Choroid plexus epithelial cell (primary cell): Measurements from ENCODE around the gene ALPK1.

Experiments
- DNase-seq: peaks from one replicate; pipeline ENCODE4 v3.0.0-alpha.2; 2010; ENCODE audit warnings: low read depth
- H3K4me3 ChIP-seq: 2 replicates; pipeline ENCODE4 v1.5.1; 2011; ENCODE audit warnings: low read depth, mild to moderate bottlenecking, control low read depth, low read length, moderate library complexity
- TF ChIP-seq, protein P1 (sequence below): conservative IDR thresholded peaks from 2 replicates; pipeline ENCODE4 v1.5.1; 2011; ENCODE audit warnings: low read depth, mild to moderate bottlenecking, control low read depth, inconsistent platforms, low read length, moderate library complexity

ALPK1 gene

DNA sequence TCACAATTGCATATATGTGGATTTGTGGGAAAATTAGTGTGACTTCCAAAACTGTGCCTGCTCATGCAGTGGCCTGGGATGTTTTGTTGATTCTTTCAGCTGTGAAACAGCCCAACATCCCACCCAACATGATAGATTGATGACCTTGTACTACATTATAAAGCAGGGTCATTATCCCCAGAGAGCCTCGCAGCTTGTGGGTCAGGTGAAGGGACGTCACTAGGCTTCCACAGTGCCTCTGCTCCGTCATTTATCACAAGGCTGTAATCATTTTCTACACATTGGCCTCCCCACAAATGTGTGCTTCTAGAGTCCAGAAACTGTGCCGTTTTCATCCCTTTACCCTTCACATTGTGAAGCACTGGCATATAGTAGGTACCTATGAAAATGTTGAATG is 31.6 kb downstream of the ALPK1 start:
- TF ChIP-seq, protein P1, sequence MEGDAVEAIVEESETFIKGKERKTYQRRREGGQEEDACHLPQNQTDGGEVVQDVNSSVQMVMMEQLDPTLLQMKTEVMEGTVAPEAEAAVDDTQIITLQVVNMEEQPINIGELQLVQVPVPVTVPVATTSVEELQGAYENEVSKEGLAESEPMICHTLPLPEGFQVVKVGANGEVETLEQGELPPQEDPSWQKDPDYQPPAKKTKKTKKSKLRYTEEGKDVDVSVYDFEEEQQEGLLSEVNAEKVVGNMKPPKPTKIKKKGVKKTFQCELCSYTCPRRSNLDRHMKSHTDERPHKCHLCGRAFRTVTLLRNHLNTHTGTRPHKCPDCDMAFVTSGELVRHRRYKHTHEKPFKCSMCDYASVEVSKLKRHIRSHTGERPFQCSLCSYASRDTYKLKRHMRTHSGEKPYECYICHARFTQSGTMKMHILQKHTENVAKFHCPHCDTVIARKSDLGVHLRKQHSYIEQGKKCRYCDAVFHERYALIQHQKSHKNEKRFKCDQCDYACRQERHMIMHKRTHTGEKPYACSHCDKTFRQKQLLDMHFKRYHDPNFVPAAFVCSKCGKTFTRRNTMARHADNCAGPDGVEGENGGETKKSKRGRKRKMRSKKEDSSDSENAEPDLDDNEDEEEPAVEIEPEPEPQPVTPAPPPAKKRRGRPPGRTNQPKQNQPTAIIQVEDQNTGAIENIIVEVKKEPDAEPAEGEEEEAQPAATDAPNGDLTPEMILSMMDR = no peak
- no peak for DNase-seq
- H3K4me3 ChIP-seq = no peak overlapping the region

DNA sequence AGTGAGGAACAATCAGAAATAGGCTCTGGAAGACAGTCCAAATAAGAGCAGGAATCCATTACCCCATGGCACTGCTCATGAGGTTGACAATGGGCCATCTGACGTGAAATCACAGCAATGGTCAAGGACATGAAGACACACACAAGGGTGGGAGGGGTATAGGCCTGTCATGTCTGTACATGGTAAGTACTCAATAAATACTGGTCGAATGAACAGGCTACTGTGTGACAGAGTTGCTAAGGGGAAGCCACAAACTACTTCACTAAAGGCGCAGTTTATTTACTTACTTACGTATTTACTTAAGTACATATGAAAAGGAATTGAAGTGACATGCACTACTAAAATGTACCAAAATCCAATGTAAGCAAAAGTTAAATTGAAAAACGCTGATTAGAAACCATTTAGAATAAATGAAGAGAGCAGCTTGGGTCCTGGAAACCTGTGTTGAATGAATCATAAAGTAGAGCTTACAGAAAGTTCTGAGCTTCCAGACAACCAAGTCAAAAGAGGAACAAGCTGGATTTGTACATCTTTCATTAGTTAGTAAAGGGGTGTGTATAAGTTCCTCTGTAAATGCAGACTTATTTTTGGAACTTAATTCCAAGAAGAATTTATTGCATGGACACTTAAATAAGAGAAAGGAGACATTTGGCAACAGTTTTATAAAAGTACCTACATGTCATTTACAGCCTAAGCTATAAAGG is 32.7 kb downstream of the ALPK1 start:
- no peak overlapping the region for H3K4me3 ChIP-seq
- TF ChIP-seq, protein P1 = no peak
- no peak for DNase-seq

GRCh38 chr4:112330921-112331320 is 33.8 kb downstream of the ALPK1 start:
- no peak for DNase-seq
- no peak overlapping the region for H3K4me3 ChIP-seq
- TF ChIP-seq, protein P1 = no peak

GRCh38 chr4:112332398-112332797 is 35.2 kb downstream of the ALPK1 start:
- TF ChIP-seq, protein P1 = no peak
- no peak overlapping the region for H3K4me3 ChIP-seq

DNA sequence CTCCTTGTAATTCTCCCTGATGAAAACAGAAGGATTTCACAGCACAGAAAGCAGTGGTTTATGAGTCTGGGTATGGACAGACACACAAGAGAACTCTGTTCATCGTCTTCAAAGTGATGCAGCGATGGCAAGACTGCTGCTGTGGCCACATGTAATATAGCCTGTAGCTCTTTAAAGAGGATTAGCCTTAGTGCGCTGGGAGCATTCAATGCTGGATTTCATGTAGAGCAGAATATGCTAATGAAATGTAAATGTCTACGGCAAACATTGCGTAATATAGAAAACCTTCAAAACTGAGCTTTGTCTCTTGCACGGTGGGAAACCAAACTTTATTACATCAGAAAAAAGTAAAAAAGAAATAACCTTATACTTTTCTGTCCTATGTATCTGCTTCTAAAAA is 42.9 kb downstream of the ALPK1 start:
- TF ChIP-seq, protein P1 = no peak
- no peak for DNase-seq
- no peak overlapping the region for H3K4me3 ChIP-seq

More at GRCh38 chr4:112332398-112332797, 35.2 kb downstream of the ALPK1 start:
- no peak for DNase-seq

- TF ChIP-seq, protein P1 = no peak
- H3K4me3 ChIP-seq = no peak overlapping the region
- DNase-seq = no peak
Measured at GRCh38 chr4:112341033-112341432, 43.9 kb downstream of the ALPK1 start.

DNA sequence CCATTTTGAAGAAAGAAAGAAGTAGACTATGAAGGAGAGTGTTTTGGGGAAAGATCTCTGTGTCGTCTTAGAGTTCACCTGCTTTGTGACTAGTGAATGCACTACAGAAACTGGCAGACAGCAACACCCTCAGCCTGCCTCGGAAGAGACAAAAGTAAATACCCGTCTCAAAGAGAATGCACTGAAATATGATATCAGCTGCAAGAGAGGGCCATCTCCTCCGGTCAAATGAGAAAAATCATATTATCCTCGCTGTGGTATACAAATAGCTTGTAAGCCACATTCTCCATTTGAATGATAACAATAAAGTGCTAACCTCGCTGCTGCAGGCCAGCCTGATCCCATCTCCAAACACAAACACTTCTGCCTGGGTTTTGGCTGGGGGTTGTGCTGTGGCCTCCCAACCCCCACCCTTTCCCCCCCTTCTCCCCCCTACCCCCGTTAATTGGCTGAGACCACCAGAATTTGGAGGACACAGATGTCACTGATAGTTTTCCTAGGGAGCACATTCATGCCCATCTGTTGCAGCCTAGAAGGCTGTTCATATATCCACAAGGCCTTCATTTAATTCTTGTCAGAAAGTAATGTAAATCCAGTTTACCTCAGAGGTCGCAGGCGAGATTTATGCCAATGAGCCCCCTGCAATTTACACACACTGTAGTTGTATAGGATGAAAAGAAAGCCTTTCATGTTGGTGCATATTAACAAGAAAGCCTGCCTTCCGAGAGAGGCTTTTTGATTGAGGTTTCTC is 46.3 kb downstream of the ALPK1 start:
- peak; percentile 27 for DNase-seq
- TF ChIP-seq, protein P1 = no peak
- no peak overlapping the region for H3K4me3 ChIP-seq
